PC-3 (cell line): ENCODE data around the gene SARDH.

Source experiments
- EZH2 ChIP-seq: fragments of 300-600 bp; sonication (generic); IDR thresholded peaks from one replicate; pipeline ENCODE4 v1.6.1; 2017; ENCODE audit warnings: antibody characterized with exemption, mild to moderate bottlenecking, low read length; ENCODE audit not compliant: unreplicated experiment
- EZH2phosphoT487 ChIP-seq: fragments of 300-600 bp; sonication (generic); IDR thresholded peaks from 2 replicates; pipeline ENCODE4 v1.6.1; 2018; ENCODE audit warnings: mild to moderate bottlenecking, antibody characterized with exemption, low read length, borderline replicate concordance
- TF ChIP-seq, protein P1 (sequence below): fragments of 300-600 bp; sonication (generic); conservative IDR thresholded peaks from 2 replicates; pipeline ENCODE4 v1.5.1; 2017; ENCODE audit warnings: antibody characterized with exemption, low read depth, mild to moderate bottlenecking, low read length

DNA sequence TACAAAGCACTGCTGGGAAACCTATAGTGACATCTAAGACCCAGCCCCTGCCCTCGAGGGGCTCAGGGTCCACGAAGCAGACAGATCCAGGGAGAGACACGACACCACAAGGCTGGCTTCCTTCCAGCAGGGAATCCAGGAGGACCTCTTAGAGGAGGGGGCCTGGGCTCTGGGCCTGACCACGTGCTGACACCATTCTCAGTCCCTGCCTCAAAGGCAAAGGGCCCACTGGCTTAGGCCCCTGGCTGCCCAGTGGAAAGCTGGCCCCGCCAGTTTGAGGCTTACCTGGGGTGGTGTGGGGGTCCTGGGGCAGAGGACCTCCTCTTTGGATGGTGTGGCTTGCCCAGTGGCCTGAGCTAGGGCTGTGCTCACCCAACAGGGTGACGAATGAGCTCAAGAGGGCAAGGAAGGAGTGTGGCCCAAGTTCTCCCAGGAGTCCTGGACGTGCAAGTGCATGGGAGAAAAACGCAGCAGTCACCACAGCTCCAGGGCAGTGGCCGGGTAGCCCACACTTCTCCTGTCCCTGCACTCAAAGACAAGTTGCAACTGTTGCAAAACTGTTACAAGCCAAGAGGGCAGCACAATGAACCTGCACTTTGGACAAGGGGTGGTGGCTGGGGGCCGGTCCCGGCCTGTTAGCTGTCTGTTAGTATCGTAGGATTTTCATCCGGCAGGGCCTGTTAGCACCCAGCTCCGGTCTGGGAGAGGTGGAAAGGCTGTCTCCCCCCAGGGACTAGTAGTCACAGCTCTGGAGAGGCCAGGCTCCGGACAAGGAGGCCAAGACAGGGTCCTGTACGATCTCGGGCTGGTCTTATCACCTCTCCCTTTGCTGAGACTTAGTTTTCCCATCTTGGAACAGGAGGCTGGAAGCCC is 1.5 kb upstream of the SARDH start:
- TF ChIP-seq, protein P1, sequence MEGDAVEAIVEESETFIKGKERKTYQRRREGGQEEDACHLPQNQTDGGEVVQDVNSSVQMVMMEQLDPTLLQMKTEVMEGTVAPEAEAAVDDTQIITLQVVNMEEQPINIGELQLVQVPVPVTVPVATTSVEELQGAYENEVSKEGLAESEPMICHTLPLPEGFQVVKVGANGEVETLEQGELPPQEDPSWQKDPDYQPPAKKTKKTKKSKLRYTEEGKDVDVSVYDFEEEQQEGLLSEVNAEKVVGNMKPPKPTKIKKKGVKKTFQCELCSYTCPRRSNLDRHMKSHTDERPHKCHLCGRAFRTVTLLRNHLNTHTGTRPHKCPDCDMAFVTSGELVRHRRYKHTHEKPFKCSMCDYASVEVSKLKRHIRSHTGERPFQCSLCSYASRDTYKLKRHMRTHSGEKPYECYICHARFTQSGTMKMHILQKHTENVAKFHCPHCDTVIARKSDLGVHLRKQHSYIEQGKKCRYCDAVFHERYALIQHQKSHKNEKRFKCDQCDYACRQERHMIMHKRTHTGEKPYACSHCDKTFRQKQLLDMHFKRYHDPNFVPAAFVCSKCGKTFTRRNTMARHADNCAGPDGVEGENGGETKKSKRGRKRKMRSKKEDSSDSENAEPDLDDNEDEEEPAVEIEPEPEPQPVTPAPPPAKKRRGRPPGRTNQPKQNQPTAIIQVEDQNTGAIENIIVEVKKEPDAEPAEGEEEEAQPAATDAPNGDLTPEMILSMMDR, result no peak
- TF ChIP-seq EZH2 (no peak), EZH2phosphoT487 (no peak)
